Neural cell (in vitro differentiated cells): ENCODE results near the gene C2CD2. TPM values are rescaled to one million over a fixed set of nuclear protein-coding genes. Genes with fewer than 3 reads are reported as not detected.

ENCODE experiments used
- H2AFZ ChIP-seq: fragments of 200-600, 300-800 bp; sonication (generic), shearing (Covaris generic); 2 replicates; pipeline ENCODE4 v1.6.0; 2014; ENCODE audit warnings: low read depth, mild to moderate bottlenecking, antibody characterized with exemption, low read length, moderate library complexity
- H3F3A ChIP-seq: fragments of 200-600 bp; shearing (Covaris generic); 2 replicates; pipeline ENCODE4 v1.6.1; 2016; ENCODE audit warnings: mild to moderate bottlenecking, moderate library complexity, mixed read lengths, antibody characterized with exemption, low read length; ENCODE audit not compliant: insufficient read depth, poor library complexity, severe bottlenecking
- H3K27ac ChIP-seq: fragments of 200-600, 300-800 bp; sonication (generic), shearing (Covaris generic); 2 replicates; pipeline ENCODE4 v1.5.1; 2014; ENCODE audit warnings: mild to moderate bottlenecking, low read length, moderate library complexity
- H3K27me3 ChIP-seq: fragments of 300-800, 200-600 bp; sonication (generic), shearing (Covaris generic); 2 replicates; pipeline ENCODE4 v1.6.0; 2014; ENCODE audit warnings: mild to moderate bottlenecking, low read depth, low read length, moderate library complexity; ENCODE audit not compliant: insufficient read depth
- H3K36me3 ChIP-seq: fragments of 300-800, 200-600 bp; sonication (generic), shearing (Covaris generic); 2 replicates; pipeline ENCODE4 v1.5.1; 2014; ENCODE audit warnings: mild to moderate bottlenecking, antibody characterized with exemption, low read length, moderate library complexity; ENCODE audit not compliant: insufficient read depth
- H3K4me2 ChIP-seq: fragments of 300-800, 200-600 bp; sonication (generic), shearing (Covaris generic); 2 replicates; pipeline ENCODE4 v1.6.0; 2014; ENCODE audit warnings: mild to moderate bottlenecking, low read length
- H3K4me3 ChIP-seq: fragments of 300-800, 200-600 bp; sonication (generic), shearing (Covaris generic); 2 replicates; pipeline ENCODE4 v1.5.1; 2014; ENCODE audit warnings: mild to moderate bottlenecking, low read length, moderate library complexity
- H3K79me2 ChIP-seq: fragments of 200-600 bp; shearing (Covaris generic); replicated peaks from 2 replicates; pipeline ENCODE4 v1.6.0; 2014; ENCODE audit warnings: mild to moderate bottlenecking, low read length, moderate library complexity; ENCODE audit not compliant: insufficient read depth
- H3K9ac ChIP-seq: fragments of 300-800, 200-600 bp; sonication (generic), shearing (Covaris generic); 2 replicates; pipeline ENCODE4 v1.6.1; 2016; ENCODE audit warnings: mild to moderate bottlenecking, low read length, mixed read lengths
- H3K9me2 ChIP-seq: fragments of 200-600 bp; shearing (Covaris generic); 2 replicates; pipeline ENCODE4 v1.6.1; 2016; ENCODE audit warnings: mild to moderate bottlenecking, low read length, mixed read lengths; ENCODE audit not compliant: insufficient read depth
- H3K9me3 ChIP-seq: fragments of 200-600, 300-800 bp; sonication (generic), shearing (Covaris generic); 2 replicates; pipeline ENCODE4 v1.6.1; 2016; ENCODE audit warnings: mild to moderate bottlenecking, mixed run types, low read length, moderate library complexity, mixed read lengths
- H4K20me1 ChIP-seq: fragments of 200-600 bp; shearing (Covaris generic); 2 replicates; pipeline ENCODE4 v1.6.1; 2016; ENCODE audit warnings: mild to moderate bottlenecking, mixed run types; ENCODE audit not compliant: insufficient read depth
- CTCF ChIP-seq: fragments of 450-650 bp; IDR thresholded peaks from 2 replicates; pipeline ENCODE4 v1.5.1; 2014; ENCODE audit warnings: antibody characterized with exemption, mild to moderate bottlenecking, moderate library complexity; ENCODE audit not compliant: poor library complexity, severe bottlenecking
- EP300 ChIP-seq: fragments of 450-650 bp; conservative IDR thresholded peaks from 2 replicates; pipeline ENCODE4 v1.6.1; 2014; ENCODE audit warnings: antibody characterized with exemption, mild to moderate bottlenecking, moderate library complexity; ENCODE audit not compliant: poor library complexity, severe bottlenecking
- EZH2 ChIP-seq: fragments of 200-600, 300-800 bp; shearing (Covaris generic), sonication (generic); IDR thresholded peaks from 2 replicates; pipeline ENCODE4 v1.6.1; 2014; ENCODE audit warnings: antibody characterized with exemption, low read length, borderline replicate concordance, mild to moderate bottlenecking; ENCODE audit not compliant: insufficient read depth, poor library complexity, severe bottlenecking
- MXI1 ChIP-seq: fragments of 450-650 bp; conservative IDR thresholded peaks from 2 replicates; pipeline ENCODE4 v1.6.1; 2014; ENCODE audit warnings: antibody characterized with exemption, mild to moderate bottlenecking; ENCODE audit not compliant: poor library complexity, severe bottlenecking
- POLR2AphosphoS5 ChIP-seq: IDR thresholded peaks from 2 replicates; pipeline ENCODE4 v1.6.1; 2012
- RAD21 ChIP-seq: fragments of 450-650 bp; conservative IDR thresholded peaks from 2 replicates; pipeline ENCODE4 v1.6.1; 2014; ENCODE audit warnings: antibody characterized with exemption, mild to moderate bottlenecking, moderate library complexity
- REST ChIP-seq: IDR thresholded peaks from 2 replicates; pipeline ENCODE4 v1.6.1; 2012; ENCODE audit warnings: borderline replicate concordance
- SMC3 ChIP-seq: fragments of 450-650 bp; conservative IDR thresholded peaks from 2 replicates; pipeline ENCODE4 v1.6.1; 2014; ENCODE audit warnings: antibody characterized with exemption, mild to moderate bottlenecking, moderate library complexity; ENCODE audit not compliant: poor library complexity
- TAF1 ChIP-seq: IDR thresholded peaks from 2 replicates; pipeline ENCODE4 v1.6.1; 2012; ENCODE audit warnings: low read depth
- polyA plus RNA-seq: library from polyadenylated mRNA; depleted of rRNA; stranded (reverse); fragments of >200 nt; gene quantifications from 2 replicates; pipeline ENCODE4 v1.2.3, GENCODE V29; 2014

C2CD2 gene
- polyA plus RNA-seq, 1 donor from 2014 or later: 0.88 TPM

DNA sequence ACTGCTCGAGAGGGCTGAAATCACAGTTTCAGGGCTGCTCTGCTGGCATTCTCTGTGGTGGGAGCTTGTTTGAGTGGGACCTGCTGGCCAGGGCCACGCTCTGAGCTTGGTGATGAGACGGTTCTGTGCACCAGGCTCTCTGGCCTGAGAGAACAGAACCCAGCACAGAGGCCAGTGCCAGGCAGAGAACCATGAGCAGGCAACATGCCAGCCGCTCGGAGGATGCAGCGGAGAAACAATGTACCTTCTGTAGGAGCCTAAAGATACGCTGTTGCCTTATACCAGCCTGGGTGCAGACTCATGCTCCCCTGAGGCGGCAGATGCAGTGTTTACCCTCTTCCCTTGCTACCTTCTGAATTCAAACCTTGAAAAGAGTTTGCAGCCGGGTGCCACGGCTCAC, 10.0 kb downstream of the C2CD2 start:
- H3K4me3 ChIP-seq: no peak overlapping the region

GRCh38 chr21:41942457-41942856, 11.4 kb downstream of the C2CD2 start:
- no peaks in the 10 kb centered on the region for H3F3A ChIP-seq
- no peak overlapping the region for H3K27ac ChIP-seq
- H3K9ac ChIP-seq: no peak overlapping the region
- H3K9me3 ChIP-seq: no peaks in the 10 kb centered on the region
- H3K9me2 ChIP-seq: no peaks in the 10 kb centered on the region
- H3K4me3 ChIP-seq: no peak overlapping the region
- no peaks in the 10 kb centered on the region for H3K27me3 ChIP-seq
- no peaks in the 10 kb centered on the region for H4K20me1 ChIP-seq
- no peaks in the 10 kb centered on the region for H3K36me3 ChIP-seq
- H3K4me2 ChIP-seq: no peak overlapping the region
- no peaks in the 10 kb centered on the region for H3K79me2 ChIP-seq
- H2AFZ ChIP-seq: no peak overlapping the region
- no peak for TF ChIP-seq RAD21
- no peak for TF ChIP-seq POLR2AphosphoS5
- no peak for TF ChIP-seq EP300
- TF ChIP-seq SMC3: no peak
- no peak for TF ChIP-seq EZH2
- no peak for TF ChIP-seq CTCF
- TF ChIP-seq MXI1: no peak
- TF ChIP-seq TAF1: no peak

More for the DNA sequence above, 10.0 kb downstream of the C2CD2 start:
- Histone ChIP-seq H3K79me2 (no peaks in the 10 kb centered on the region), H3K36me3 (no peaks in the 10 kb centered on the region), H3K27ac (no peak overlapping the region), H2AFZ (no peak overlapping the region), H3K27me3 (no peaks in the 10 kb centered on the region), H3K9me2 (no peaks in the 10 kb centered on the region), H3F3A (no peaks in the 10 kb centered on the region), H3K4me2 (no peak overlapping the region), H3K9ac (no peak overlapping the region), H3K9me3 (no peaks in the 10 kb centered on the region), H4K20me1 (no peaks in the 10 kb centered on the region)
- TF ChIP-seq TAF1: no peak
- no peak for TF ChIP-seq CTCF
- no peak for TF ChIP-seq POLR2AphosphoS5
- no peak for TF ChIP-seq REST
- TF ChIP-seq RAD21: no peak
- no peak for TF ChIP-seq MXI1
- no peak for TF ChIP-seq SMC3
- TF ChIP-seq EP300: no peak
- TF ChIP-seq EZH2: no peak
